HepG2 (cell line): ENCODE measurements around the gene SUSD6.

ENCODE experiments used
- BRF2 ChIP-seq: sonication (generic); formaldehyde crosslinking; IDR thresholded peaks from 2 replicates; pipeline ENCODE4 v1.8.1; 2022; ENCODE audit warnings: mild to moderate bottlenecking, missing genetic modification reagents
- KAT2B ChIP-seq: fragments of 150-350 bp; IDR thresholded peaks from 2 replicates; pipeline ENCODE4 v1.6.1; 2014; ENCODE audit warnings: low read depth, low read length, borderline replicate concordance
- MAFF ChIP-seq: IDR thresholded peaks from 2 replicates; pipeline ENCODE4 v1.6.1; 2011; ENCODE audit warnings: low read depth, low read length, improper control_type of control experiment
- POGK ChIP-seq: sonication (generic); formaldehyde crosslinking; conservative IDR thresholded peaks from 2 replicates; pipeline ENCODE4 v1.8.0; 2022; ENCODE audit warnings: mild to moderate bottlenecking, moderate library complexity, missing genetic modification reagents
- SMARCE1 ChIP-seq: fragments of 450-650 bp; IDR thresholded peaks from 2 replicates; pipeline ENCODE4 v1.6.1; 2017; ENCODE audit warnings: borderline replicate concordance
- ZNF362 ChIP-seq: sonication (generic); formaldehyde crosslinking; IDR thresholded peaks from 2 replicates; pipeline ENCODE4 v1.4.0; 2020; ENCODE audit warnings: missing genetic modification reagents, mild to moderate bottlenecking, borderline replicate concordance

- TF ChIP-seq ZNF362 (CRISPR knock-in tag) (no peak), SMARCE1 (no peak), KAT2B (no peak), BRF2 (no peak), POGK (no peak), MAFF (no peak)
These were observed 802 bp downstream of the SUSD6 start for GRCh38 chr14:69612014-69612782.
